D341Med (cell line): ENCODE measurements around the gene ASPN.

ENCODE experiments used
- DNase-seq: peaks from one replicate; pipeline ENCODE4 v3.0.0; 2012; ENCODE audit warnings: low spot score

Gene ASPN

DNA sequence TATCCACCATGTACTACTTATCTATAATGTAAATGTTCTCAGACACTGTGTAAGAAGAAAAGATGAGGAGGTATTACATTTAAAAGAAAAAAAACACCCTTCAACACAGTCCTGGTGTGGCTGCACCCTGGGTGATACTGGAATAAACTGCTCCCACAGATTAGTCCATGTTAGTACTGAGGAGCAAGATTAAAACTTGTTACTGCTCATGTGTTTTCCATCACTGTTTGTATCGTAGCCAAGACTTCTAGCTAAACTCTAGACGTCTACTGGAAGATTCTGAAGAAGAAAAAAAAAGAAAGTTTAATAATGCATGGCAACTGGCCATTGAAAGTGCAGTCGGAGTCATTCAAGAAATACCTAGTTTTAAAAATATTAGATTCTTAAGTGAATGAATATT, at the start of gene ASPN:
Gene ASPN, minus strand, starts transcription at position 178 of the 400 bp plus-strand sequence.
- DNase-seq, result no peak

DNA sequence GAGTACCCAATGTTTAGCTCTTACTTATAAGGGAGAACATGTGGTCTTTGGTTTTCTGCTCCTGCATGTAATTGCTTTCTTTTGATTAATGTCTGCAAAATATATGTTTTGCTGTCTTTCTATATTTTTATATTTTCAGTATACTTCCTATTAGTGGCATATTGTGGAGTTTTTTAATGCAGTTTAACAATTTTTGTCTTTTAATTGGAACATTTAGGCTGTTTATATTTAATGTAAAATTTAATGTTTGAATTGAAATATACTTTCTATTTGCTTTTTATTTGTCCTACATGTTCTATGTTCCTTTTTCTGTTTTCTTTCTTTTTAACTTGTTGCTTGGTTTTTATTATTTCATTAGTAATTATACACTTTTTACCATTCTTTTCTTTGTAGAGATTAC, 48.6 kb upstream of the ASPN start:
- DNase-seq, result no peak

DNA sequence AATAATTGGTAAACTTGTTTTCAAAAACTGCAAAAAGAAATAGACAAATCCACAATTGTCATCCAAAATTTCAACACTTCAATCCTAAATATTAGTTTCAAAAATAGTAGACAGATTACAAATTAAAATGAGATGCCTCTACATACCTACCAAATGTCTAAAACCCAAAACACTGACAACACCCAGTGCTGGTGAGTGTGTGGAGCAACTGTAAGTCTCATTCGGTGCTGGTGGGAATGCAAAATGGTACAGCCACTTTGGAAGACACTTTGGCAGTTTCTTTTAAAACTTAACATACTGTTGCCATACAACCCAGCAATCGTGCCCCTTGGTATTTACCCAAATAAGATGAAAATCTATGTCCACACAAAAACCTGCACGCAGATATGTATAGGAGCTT, 46.8 kb upstream of the ASPN start:
- DNase-seq, result no peak

DNA sequence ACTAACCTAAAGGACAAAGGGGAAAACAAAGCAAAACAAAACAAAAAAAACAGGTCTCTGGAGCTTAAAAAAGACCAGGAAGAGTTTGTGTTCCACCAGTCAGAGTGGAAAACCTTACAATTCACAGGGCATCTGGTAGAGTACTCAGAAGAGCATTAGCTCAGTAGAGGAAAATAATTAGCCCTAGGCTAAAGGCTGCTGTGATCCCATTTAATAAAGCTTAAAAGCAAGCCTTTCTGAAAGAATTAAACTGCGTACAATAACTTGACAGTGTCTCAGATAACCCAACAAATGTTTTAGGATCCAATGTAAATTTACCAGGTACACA, 46.2 kb upstream of the ASPN start:
- no peak for DNase-seq

DNA sequence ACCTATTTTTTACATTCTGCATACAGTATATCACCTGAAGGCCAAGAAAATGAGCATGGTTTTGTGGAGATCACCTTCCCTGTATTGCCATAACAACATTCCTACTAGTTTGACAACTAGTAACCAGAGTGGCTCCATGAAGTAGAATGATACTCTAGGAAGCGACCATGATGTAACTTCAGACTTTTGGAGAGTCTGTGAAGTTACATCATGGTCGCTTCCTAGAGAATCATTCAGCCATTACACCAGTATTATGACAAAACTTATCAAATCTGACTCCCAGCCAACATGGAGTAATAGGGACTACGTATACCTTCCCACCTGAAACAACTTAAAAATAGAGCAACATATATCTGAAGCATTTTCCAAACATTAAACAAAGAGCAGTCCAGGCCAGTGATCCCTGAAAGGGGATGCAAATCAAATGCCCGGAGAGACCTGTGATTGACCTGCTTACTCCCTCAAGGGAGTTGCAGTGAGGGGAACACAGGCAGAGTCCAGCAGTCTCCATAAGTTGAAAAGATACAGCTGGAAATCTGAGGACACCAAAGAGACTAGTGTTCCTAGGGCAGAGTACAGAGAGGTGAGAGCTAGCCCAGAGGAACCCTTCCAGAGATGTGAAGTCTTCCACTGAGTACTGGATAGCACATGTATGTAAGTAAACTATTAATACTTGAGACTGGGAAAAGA, 45.7 kb upstream of the ASPN start:
- DNase-seq, result no peak

DNA sequence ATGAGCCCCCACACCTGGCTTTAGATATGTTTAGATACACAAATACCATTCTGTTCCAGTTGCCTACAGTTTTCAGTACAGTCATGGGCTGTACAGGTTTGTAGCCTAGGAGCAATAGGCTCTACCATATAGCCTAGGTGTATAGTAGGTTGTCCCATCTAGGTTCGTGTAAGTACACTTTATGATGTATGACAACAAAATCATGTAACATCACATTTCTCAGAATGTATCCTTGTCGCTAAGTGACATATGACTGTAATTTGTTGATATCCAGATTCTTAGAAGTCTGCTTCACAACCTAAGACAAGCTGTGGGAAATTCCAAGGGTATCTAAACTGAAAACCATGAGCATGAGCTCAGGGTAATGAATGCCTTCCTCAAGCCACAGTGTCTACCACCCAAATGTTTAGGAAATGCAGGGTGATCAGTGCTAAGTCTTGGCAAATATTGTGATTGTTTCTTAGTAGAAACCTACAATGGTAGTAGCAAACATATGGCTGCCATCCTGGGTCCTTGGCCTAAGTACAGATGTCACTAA, 45.1 kb upstream of the ASPN start:
- no peak for DNase-seq

DNA sequence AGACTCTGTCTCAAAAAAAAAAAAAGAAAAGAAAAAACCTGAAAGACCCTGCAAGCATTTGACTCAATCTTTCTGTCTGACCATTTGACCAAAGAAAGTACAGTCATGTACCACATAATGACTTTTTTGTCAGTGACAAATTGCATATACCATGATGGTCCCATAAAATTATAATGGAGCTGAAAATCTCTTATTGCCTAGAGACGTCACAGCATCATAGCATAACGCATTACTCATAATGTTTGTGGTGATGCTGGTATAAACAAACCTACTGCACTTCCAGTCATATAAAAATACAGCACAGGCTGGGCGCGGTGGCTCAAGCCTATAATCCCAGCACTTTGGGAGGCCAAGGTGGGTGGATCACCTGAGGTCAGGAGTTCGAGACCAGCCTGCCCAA, 43.0 kb upstream of the ASPN start:
- no peak for DNase-seq

DNA sequence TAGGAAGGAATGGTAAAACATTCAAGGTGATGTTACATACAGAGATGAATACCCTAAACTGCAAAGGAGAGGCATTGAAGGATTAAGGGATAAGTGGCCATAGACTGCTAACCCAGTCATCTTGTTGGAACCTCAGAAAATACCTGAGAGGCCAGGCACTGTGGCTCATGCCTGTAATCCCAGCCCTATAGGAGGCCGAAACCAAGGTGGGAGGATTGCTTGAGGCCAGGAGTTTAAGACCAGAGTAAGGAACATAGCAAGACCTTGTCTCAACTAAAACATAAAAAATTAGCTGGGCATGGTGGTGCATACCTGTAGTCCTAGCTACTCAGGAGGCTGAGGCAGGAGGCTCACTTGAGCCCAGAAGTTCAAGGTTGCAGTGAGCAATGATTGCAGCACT, 42.6 kb upstream of the ASPN start:
- no peak for DNase-seq

DNA sequence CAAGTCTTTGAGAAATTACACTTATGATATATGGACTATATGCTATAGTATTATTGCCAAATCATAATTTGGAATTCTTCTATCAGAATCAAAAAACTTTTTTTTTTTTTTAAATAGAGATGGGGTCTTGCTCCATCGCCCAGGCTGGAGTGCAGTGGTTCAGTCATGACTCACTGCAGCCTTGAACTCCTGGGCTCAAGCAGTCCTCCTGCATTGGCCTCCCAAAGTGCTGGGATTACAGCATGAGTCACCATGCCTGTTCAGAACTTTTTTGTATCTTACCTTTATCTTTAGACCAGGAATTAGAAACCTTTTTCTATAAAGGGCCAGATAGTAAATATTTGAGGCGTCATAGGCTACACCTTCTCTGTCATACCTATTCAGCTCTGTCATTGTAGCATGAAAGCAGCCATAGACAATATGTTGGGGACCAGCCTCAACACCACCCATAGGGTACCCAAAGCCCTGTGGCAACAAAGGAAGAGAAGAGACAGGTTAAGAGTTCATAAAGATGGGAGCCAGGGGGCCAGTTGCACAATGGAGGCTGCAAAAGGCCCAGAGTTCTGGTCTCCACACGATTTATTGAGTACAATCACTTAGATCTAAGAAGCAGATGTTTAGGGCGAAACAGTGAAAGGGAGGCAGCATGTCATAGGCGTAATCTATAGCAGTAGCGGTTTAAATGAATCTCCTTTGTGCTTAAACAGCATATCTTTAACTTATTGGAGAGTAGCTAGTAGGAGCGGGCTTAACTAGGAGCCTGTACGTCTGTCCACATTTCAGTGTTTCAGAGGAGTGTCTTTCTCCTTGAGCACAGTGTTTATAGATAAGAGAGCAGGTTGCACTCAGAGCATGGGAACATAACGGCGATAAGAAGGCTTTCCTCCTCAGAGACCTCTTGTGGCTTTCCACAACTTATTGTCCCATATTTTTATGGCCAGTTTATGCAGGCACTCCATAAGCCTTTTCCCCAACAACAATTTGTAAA, 41.0 kb upstream of the ASPN start:
- DNase-seq, result no peak

DNA sequence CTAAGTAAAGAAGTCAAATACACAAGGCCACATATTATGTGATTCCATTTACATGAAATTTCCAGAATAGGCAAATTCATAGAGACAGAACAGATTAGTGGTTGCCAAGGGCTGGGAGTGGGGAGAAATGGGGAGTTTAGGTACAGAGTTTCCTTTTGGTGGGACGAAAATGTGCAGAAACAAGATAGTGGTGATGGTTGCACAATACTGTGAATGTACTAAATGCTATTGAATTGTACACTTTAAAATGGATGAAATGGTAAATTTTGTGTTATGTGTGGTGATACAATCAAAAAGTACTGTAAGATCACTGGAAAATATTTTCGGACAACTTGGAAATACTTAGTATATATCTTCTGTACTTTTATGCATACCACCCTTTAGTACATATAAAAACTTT, 38.5 kb upstream of the ASPN start:
- no peak for DNase-seq

DNA sequence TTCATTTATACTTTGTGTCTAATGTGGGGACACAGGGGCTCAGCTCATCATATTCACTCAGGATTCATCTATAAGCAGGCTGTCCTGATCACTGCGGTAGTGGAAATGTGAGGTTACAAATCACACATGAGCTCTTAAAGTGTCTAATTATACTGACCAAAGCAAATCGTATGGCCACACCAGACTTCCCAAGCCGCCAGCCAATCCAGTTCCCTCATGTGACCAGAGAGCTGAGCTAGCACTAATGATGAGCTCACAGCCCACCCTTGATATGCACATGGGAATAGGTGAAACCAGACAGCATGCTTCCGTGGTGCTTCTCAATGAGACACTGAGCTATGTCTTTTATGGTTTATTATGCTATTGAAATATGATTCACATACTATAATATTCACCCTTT, 35.9 kb upstream of the ASPN start:
- no peak for DNase-seq

DNA sequence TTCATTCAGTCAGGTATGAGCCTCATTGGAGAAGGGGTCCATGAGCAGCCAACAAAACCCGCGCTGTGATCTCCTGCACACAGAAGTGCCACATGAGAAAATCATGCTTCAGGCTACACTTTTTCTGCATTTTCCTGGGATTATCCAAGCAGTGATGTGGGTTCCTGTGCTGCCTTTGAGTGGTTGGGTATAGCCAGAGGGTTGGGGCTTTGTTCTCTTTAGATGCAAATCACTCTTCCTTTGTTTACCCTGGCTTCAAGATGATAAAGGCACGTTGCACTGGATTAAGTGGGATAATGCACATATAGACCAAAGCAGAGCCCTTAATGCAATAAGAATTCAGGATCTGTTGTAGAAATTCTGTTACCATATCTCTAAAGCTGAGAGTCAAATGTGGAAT, 34.7 kb upstream of the ASPN start:
- DNase-seq, result no peak

DNA sequence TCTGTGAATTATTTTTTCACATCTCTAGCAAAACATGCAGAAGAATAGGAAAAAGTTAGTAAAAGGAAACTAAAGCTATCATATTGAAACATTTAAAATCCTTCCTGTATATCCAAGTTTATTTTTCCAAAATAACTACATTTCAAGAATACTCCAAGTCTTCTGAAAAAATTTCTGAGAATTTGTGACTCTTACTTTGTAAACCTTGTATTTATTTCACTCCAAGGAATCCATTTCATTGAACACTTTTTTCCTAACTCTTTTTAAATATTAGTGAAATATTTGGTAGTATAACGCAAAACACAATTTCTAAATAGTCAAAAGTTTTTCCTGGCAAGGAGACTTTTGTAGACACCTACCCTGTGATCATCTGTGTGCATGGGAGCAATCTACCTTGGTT, 34.2 kb upstream of the ASPN start:
- no peak for DNase-seq

DNA sequence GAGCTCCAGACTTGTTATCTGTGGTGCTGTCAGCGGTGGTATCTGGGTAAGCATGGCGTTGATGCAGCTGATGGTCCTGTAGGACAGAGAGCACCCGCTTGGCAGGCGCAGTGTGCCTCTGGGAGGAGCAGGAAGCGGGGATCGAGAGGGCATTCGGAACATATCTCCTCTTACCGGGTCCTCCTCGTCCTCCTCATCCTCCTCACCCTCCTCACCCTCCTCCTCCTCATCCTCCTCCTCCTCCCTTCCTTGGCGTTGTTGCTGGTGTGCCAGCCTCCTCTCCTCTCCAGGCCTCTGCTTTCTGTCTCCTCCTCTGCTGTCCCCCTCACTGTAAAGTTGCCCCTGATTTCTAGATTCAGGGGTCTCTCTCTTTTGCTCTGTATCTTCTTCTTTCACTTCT, 32.3 kb upstream of the ASPN start:
- DNase-seq, result no peak

DNA sequence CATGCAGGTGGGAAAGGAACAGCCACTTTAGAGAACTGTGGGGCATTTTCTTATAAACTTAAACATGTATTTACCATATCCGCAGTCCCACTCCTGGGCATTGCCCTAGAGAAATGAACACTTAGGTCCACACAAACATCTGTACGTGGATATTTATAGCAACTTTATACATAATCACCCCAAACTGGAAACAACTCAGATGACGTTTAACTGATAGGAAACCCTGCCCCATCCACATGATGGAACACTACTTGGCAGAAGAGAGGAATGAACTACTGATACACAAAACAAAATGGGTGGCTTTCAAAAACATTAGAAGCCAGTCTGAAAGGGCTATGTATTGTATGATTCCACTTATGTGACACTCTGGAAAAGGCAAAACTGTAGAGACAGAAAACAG, 31.0 kb upstream of the ASPN start:
- DNase-seq, result no peak

DNA sequence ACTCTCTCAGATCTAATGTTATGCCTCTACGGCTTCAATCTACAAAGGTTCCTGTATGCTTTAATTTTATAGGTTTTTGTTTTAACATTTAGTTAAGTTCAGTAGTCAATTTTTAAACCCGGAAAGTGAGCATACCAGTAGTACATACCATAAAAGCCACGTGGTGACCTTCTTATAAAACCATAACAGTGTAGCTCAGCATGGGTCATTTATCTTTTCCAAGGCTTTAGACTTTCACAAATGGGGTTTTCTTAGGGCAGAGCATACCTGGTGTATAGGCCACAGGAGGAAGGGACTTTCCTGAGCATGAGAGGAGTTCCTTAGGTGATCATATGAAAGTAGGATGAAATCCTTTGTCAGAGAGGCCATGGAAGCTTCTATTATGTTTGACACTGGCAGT, 30.3 kb upstream of the ASPN start:
- DNase-seq, result no peak

DNA sequence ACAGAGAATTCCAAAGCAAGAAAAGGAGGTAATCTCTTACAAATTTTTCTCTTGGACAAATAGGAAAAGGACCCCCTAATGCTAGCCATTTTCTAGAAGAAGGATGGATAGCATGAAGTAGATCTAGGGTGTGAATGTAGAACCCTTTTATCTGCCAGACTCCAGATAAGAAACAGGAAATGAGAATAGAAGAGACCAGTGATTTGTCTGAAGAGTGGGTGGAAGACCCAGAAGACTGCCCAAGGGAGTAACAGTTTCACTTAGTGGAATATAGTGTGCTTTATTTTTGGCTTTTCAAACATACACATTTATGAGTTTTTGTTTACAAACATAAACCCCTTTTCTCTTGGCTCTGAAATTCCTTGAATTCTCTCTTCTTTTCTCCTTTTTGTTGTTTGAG, 28.4 kb upstream of the ASPN start:
- DNase-seq, result no peak

DNA sequence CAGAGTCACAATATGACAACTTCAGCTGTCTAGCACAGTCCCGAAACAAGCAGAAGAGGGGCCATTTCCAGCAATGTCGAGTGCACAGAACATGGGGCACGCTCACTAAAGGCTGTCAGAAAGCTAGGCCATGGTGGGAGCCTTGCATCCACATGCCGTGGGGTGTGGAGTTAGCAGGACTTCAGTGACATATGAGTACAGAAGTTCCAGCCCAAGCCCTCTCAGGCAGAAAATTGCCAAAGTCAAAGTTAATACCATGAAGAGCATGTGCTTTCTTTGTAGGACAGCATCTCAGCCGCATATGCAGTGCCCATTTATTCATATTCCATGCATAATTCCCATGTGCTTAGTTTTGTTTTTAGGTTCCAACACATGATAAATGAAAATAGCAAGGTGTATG, 26.7 kb upstream of the ASPN start:
- DNase-seq, result no peak

DNA sequence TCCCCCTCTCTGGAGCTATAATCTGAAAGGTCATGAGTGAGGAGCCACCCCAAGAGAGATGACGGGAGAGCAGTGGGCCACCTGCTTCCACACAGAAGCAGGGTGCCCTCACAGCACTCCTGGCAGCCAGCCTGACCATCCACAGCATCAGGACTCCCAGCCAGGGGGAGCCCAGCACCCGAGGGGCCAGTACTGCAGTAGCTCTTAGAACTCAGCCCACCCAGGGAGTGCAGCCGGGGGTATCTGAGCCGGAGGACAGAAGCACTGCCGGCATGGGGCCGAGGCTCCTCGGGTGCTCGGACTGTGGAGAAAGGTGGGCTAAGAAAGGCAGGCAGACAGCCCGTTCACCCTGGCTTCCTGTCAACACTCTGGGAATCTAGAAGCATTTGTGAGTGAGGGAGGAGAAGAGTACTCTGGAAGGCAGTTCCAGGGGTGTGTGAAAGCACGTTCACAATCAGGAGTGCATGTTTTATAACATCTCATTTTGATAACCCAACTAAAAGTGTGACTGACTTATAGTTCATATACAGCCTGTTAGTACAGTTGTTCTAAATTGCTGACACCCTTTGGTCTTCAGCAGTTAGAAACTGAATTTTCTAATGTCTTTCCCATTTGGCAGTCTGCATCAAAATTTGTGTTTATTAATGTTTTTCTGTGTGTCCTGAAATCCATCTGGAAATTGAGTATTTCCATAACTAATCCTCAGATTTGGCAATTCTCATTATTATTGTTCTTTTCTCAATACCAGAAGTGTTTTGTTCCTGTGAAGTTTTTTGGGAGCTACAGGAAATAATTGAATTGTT, 25.9 kb upstream of the ASPN start:
- no peak for DNase-seq

DNA sequence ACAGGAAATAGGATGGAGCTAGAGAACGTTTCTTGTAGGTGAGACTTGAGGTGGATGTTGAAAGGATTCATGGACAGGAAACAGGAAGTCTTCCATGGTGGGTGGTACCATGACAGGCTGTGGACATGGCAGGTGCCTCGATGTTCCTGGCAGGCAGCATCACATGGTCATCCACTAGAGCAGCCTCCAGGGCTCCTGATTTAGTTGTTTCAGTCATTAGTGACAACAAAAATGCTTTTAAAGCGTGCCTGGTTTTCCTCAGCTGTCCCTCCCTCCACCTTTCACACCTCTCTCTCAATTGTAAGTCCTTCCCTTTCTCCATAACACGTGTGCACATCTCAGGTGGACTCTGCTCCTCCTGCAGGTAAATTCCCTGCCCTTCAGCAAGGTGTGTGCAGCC, 25.2 kb upstream of the ASPN start:
- no peak for DNase-seq

DNA sequence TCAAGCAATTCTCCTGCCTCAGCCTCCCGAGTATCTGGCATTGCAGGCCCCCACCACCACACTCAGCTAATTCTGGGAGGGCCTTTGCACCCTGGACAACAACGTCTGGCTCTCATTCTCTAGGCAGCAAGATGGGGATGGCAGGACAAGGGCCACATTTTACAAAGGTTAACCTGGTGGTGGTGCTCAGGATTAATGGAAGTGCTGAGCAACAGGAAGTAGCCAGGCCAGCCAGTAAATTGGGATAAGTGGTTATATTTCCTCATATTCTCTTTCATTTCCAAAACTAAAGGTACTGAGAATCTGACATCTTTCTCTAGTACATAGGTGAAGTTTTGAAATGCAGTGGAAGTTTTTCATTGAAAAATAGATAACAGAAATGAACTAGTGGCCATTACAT, 24.7 kb upstream of the ASPN start:
- no peak for DNase-seq

DNA sequence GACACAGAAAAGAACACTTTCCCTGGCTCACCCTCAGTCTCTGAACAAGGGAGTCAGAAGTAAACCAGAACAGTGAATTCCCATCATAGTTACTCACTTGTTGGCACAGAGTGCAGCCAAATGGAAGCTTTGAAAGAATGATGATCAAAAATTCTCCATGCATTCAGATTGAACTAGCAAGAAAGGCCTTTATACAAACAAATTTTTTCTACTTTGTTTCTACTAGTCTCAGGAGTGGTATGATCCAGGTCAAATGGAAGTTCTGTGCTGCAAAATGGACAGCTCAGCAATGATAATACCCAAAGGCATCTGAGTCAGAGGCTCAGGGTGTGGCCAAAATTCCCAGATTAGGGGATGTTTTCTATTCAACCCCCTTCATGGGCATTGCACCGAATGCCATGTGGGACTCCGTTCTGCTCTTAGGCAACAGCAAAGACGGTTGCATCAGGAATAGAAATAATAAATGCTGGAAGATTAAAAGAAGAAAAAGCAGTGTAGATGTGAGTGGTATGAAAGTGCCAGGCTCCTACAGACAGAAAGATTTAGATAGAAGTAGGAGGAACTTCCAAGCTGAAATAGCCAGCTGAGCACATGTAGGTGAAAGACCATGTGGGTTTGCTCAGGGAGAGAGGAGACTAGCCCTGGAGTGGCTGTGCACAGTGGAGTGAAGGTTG, 24.0 kb upstream of the ASPN start:
- no peak for DNase-seq
